Liver (tissue), 2 donors: Measurements from ENCODE around the gene PDX1.

ENCODE experiments used
- CTCF ChIP-seq: fragments of 150-350 bp; IDR thresholded peaks from 2 replicates; pipeline ENCODE4 v1.5.1; 2017; ENCODE audit warnings: improper control_type of control experiment, low read depth, low read length; ENCODE audit not compliant: missing input control
- REST ChIP-seq: IDR thresholded peaks from 2 replicates; pipeline ENCODE4 v1.6.1; 2016; ENCODE audit warnings: antibody characterized with exemption, mild to moderate bottlenecking
- YY1 ChIP-seq: IDR thresholded peaks from 2 replicates; pipeline ENCODE4 v1.6.1; 2016; ENCODE audit warnings: antibody characterized with exemption, mild to moderate bottlenecking
- ZBTB33 ChIP-seq: IDR thresholded peaks from 2 replicates; pipeline ENCODE4 v1.6.1; 2016; ENCODE audit warnings: antibody characterized with exemption
- donor health status: healthy.

GRCh38 chr13:27965740-27966640 lies 46.2 kb downstream of the PDX1 start:
- TF ChIP-seq REST (no peak), YY1 (no peak), CTCF (no peak), ZBTB33 (no peak)
